Cortex of kidney (tissue), 1 donor: ENCODE measurements around the gene LAGE3.
"Not testable (repeated sequence)": the region's sequence is repeated elsewhere in the genome, so short reads cannot be mapped to it uniquely, and the experiment has no call there.

Experiments used
- DNase-seq: peaks from one replicate; lab custom pipeline; 2025; lab: John Stamatoyannopoulos, UW

Gene LAGE3

GRCh38 chrX:154502098-154502497, 23.0 kb upstream of the LAGE3 start:
- DNase-seq = no peak

DNA sequence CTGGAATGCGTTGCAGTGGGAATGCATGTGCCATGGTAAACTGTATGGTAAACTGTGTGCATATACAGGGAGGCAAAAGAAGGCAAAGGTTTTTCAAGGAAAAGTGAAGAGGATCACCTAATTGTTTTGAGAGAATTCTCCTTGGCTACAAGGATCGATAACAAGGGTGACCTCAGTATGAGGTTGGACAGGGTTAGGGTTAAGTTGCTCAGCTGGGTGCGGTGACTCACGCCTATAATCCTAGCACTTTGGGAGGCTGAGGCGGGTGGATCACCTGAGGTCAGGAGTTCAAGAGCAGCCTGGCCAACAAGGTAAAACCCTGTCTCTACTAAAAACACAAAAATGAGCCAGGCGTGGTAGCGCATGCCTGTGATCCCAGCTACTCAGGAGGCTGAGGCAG, 22.3 kb upstream of the LAGE3 start:
- not testable (repeated sequence) for DNase-seq

GRCh38 chrX:154496591-154497137, 17.6 kb upstream of the LAGE3 start:
- not testable (repeated sequence) for DNase-seq

GRCh38 chrX:154495472-154495922, 16.4 kb upstream of the LAGE3 start:
- no peak for DNase-seq

- DNase-seq = no peak
These were observed 15.6 kb upstream of the LAGE3 start for GRCh38 chrX:154494715-154495114.

- peak; percentile 23 for DNase-seq
These were observed 11.5 kb upstream of the LAGE3 start, which contains the start of gene SLC10A3 for GRCh38 chrX:154490414-154491083. SLC10A3 (minus strand) TSS chrX:154490629; CDS start chrX:154488940, 1,689 bp downstream.

GRCh38 chrX:154490021-154490413, 10.9 kb upstream of the LAGE3 start:
- DNase-seq = no peak

DNA sequence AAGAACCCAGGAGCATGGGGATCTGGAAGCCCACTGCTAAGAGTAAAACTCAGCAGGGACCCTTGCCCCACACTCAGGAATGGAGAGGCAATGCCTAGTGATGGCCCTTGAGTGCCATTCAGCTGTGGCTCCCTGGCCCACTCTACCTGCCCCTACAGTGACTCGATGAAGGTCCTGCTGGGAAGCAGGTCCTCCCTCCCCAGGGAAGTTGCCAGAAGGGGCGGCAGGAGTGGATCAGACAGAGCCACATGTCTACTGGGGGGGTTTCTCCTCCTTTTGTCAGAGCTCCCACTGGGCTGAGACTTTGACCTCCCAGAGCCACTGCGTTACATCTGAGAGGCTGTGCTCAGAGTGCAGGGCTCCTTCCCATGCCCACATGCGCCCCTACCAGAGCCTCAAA, 10.1 kb upstream of the LAGE3 start:
- DNase-seq = no peak

GRCh38 chrX:154488336-154489075, 9.4 kb upstream of the LAGE3 start:
- DNase-seq = no peak

- DNase-seq = no peak
These were observed 8.6 kb upstream of the LAGE3 start for GRCh38 chrX:154487518-154488290.

DNA sequence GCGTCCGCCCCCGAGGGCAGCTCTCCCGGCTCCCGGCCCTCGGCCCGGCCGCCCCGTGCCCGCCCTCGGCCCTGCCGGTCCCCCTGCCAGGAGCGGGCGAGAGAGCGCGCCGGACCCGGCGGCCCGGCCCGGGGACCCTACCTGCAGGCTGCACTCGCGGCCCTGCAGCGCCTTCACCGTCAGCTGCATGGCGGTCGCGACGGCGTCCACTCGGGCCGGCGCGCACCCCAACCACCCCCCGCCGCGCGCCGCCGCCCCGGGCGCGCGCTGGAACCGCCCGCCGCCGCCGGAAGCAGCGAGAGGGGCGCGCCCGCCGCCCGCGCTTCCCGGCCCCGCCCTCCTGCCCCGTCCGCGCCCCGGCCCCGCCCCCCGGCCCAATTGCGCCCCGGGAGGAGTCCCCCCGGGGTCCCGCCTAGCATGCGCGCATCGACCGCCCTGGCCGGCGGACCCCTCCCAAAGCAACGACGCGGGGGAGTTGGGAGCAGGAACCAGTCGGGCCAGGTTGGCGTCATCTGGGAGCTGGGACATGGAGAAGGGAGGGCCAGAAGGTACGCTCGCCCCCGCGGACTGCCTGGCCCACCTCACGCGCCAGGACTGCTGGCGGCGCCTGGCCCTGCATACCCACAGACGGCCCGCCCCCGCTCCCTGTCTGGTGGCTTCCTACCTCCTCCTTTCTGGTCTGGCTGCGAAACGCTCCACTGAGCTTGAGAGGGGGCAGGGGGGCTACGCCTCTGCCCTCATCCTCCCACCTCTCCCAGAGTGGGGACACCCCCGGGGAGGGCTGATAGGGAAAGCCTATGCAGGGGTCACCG, 7.5 kb upstream of the LAGE3 start, which contains the start of gene UBL4A:
Gene UBL4A (minus strand): TSS at position 220 of the 812 bp plus-strand sequence. CDS start 31 bp downstream, at position 189.
- no peak for DNase-seq

- DNase-seq = no peak
These were observed 6.9 kb upstream of the LAGE3 start for GRCh38 chrX:154486052-154486395.

DNA sequence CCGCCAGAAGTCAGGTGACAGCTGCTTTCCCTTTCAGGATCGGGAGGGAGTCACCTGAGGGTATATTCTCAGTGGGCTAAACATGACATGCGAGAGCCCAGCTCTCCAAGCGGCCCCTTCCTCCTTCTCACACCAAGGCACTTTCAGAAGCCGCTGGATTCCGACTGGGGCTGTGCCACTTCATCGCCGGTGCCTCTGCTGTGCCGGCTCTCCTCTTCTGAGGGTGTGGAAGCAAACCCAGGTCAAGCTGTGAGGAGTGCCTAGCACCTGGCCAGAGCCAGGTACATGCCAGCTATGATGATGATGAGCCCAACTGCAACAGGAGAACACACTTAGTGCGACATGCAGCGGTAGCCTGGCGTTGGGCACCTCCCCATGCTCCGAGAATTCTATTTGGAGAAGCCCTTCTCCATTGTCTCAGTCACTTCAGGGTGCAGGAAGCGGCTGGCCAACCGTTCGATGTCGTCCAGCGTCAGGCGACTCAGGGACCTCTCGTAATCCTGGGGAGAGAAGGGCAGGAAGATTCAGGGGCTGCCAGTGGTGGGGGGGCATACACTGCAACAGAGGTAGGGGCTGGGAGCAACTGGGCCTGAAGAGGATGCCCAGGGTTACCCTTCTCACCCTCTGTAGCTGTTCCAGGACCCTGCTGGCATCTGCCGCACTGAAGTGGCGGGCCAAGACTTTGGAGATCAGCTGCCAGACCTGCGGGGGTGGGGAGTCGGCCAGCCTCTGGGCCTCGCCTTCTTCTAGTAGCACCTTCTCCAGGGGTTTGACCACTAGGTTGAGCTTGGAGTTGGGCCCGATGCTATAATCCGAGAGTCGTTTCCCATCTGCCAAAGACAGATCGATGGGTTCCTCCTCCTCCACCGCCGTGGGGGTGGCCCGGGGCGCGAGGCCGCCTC, 6.3 kb upstream of the LAGE3 start:
- no peak for DNase-seq

- no peak for DNase-seq
These were observed 5.4 kb upstream of the LAGE3 start for GRCh38 chrX:154484255-154485149.

DNA sequence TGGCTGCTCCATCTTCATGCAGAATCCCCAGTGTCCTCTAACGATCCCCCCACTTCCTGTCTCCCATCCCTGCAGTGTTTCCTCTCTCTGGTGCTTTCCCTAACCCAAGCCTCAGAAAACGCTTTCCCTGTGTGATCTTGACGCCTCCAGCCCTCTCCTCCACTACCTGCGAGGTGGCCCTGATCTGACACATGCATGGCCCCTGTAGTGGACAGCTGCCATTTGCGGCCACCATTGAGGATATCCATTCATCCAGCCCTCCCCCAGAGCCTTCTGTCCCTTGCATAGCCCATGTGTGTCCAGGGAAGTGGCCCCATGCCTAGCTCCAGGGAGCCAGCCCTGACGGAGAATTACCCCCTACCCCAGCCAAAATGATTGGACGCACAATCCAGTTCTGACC, 4.2 kb upstream of the LAGE3 start:
- no peak for DNase-seq

DNA sequence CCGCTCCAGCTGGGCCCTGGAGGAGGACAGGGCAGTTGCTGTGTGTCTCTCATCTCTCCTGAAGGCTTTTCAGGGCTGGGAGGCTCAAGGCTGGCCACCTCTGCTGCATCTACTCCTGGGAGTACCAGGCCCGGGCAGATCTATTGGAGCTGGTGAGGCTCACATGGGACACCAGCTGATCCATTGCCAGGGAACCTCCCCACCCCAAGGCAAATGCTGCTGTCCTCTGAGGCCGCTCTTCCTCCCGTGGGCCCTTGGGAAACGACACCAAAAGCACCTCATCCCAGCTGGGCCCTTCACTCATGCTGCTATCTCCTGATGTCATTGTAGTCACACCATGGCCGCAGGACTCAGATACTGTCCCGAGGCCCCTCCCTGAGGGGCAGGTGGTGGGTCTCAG, 3.7 kb upstream of the LAGE3 start:
- no peak for DNase-seq

GRCh38 chrX:154481911-154482601, 3.0 kb upstream of the LAGE3 start:
- no peak for DNase-seq

DNA sequence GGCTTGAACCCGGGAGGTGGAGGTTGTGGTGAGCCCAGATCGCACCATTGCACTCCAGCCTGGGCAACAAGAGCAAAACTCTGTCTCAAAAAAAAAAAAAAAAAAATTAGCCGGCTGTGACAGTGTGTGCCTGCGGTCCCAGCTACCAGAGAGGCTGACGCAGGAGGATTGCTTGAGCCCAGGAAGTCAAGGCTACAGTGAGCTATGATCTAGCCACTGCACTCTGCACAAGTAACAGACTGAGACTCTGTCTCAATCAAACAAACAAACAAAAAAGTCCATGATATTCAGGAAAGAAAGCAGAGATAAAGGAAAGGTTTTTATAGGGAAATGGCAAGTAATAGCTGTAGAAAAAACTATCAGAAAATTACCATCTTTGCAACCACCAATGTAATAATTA, 2.1 kb upstream of the LAGE3 start:
- DNase-seq = no peak
